ENCODE results near the gene TCERG1.

The TCERG1 gene

DNA sequence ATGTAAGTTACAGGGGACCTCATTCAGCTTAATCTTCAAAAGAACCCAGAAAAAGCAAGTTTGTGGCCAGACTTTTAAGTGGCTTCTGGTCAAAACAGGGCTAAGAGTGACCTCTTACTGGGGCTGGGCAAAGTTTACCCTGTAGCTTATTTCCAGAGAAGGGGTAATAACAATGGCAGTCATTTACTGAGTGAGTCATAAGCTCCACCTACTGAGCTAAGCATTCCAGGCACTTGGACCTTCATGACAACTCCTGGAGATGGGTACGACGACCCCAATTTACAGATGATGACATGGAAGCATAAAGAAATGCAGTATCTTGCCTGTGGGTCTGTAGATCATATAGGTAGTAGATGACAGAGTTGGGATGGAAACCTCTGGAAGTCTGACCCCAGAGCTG is 73.6 kb downstream of the TCERG1 start:
- DNase-seq: peak in 1 of 2 experiments; percentile 12

DNA sequence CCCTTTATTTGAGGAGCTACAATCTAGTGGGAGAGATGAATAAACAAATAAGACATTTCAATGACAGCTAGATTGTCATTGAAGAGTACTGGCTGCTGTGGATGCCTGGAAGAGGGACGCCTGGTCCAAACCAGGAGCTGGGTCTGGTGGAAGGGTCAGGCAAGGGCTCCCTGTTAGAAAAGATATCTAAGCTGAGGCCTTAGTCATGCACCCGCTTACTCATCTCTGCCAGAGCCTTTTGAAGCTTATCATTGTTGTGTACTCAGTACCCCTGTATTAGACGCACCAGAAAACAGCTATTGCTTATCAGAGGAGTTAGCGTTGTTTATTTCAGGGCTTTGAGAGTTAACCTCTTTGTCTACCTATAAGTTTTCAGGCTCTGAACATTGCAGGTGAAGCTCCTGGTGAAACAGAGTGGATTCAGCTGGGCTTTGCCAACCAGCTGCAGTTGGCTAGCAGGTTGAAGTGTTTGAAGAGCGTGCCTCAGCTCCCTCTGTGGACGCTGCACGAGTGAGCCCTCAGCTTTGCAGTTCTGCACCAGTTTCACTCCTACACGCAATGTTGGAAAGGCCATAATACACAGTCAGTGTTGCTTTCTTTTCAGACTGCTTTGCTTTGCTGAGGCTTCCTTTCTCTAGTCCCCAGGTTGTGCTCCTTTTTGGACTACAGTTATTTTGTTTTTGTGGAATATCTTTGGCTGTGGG is 74.4 kb downstream of the TCERG1 start:
- DNase-seq: peak; percentile 6 to 41
- TF ChIP-seq POLR2A (IDR thresholded peaks at IDR 0.05; ENCODE audit: low read length): no peak
- TF ChIP-seq GATA1 (IDR thresholded peaks at IDR 0.05; ENCODE audit: low read depth, low read length): no peak

More for the DNA sequence above, 73.6 kb downstream of the TCERG1 start:
- TF ChIP-seq GATA1 (IDR thresholded peaks at IDR 0.05; ENCODE audit: low read depth, low read length): no peak
- no peak for TF ChIP-seq POLR2A (IDR thresholded peaks at IDR 0.05; ENCODE audit: low read length)

DNA sequence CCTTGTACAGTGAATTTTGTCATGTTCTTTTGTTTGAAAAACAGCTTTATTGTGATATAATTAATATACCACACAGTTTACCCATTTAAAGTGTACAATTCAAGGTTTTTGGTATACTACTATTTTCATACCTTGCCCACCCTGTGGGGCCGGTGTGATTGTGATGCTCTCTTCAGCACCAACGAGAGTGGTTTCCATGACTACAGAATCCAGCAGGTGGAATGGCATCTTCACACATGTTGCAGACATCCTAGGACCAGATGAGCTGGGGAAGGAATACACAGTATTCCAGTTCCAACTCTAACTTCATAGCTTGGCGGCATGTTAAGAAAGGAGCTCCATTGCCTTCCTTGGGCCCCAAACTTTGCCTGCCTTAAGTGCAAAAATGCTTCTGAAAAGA is 76.6 kb downstream of the TCERG1 start:
- TF ChIP-seq POLR2A (IDR thresholded peaks at IDR 0.05; ENCODE audit: low read length) (no peak), GATA1 (IDR thresholded peaks at IDR 0.05; ENCODE audit: low read depth, low read length) (no peak)
- no peak for DNase-seq

DNA sequence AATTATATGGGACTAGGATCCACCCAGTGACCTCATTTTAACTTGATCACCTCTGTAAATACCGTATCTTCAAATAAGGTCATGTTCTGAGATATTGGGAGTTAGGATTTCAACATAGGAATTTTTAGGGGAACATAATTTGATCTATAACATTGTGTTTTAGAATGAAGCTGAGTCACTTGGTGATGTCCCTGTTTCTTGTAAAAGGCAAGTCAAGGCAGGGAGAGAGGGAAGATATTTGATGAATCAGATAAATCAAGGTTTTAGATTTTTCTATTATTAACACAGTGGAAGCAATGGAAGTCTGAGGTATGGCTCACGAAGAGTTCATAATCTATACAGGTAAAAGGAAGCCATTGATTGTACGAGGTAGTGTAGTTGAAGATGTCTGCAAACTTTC is 80.7 kb downstream of the TCERG1 start:
- DNase-seq: no peak
- TF ChIP-seq GATA1 (IDR thresholded peaks at IDR 0.05; ENCODE audit: low read depth, low read length): no peak
- no peak for TF ChIP-seq POLR2A (IDR thresholded peaks at IDR 0.05; ENCODE audit: low read length)

DNA sequence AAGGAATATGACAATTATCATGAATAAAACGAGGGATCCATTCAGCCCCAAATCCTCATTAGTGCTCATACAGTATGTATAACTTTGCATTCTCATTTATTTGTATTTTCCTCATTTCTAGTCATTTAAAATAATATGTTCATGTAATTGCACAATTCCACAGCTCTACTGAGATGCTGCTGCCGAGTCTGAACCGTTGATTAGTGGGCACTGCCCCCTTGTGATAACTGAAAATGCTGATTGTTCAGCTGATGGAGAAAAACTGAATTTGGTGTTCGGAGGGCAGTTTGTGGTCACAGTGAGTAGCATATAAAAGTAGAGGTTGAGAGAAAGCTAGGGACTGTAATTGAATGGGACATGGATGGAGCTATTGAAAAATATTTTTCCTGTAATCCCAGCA is 81.1 kb downstream of the TCERG1 start:
- peak in 1 of 2 experiments; percentile 5 for DNase-seq
- TF ChIP-seq GATA1 (IDR thresholded peaks at IDR 0.05; ENCODE audit: low read depth, low read length) (no peak), POLR2A (IDR thresholded peaks at IDR 0.05; ENCODE audit: low read length) (no peak)

DNA sequence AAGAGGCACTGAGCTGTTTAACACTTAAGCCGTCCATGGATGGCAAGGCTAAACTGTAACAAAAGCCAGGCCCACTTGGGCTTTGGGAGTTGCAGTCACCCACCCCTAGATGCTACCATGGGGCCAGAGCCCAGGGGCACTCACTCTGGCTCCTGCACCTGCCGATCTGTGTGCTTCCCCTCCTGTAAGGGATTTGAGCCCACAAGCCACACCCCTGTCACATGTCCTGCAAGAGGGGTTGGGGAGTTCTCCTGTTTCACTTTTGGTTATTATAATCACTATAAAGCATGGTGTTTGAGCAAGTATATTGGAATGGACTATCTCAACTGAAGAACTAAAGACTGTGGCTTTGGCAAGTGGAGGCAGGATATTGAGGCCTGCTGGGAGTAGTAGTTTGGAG is 82.9 kb downstream of the TCERG1 start:
- no peak for DNase-seq
- TF ChIP-seq POLR2A (IDR thresholded peaks at IDR 0.05; ENCODE audit: low read length) (no peak), GATA1 (IDR thresholded peaks at IDR 0.05; ENCODE audit: low read depth, low read length) (no peak)

DNA sequence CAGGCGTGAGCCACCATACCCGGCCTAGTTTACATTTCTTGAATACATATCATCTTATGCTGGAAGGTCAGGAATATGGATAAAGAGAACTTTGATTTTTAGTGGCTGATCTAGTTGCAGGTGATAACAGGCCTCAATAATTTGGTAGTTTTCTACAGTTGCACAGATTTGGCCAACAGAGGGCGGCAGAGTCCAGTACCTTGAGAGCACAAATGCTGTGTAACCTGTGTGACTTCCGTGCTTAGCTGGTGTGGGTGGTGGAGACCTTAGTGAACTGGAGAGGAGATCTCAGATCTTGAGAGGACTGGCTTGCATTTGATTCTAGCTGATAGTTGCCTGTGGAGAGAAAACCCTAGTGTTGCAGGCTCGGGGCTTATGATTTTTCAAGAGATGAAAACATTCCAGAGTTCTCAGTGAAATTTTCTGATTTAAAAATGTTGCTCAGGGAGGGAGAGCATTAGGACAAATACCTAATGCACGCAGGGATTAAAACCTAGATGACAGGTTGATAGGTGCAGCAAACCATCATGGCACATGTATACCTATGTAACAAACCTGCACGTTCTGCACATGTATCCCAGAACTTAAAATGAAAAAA is 86.2 kb downstream of the TCERG1 start:
- TF ChIP-seq GATA1 (IDR thresholded peaks at IDR 0.05; ENCODE audit: low read depth, low read length) (no peak), POLR2A (IDR thresholded peaks at IDR 0.05; ENCODE audit: low read length) (no peak)
- peak; percentile 57 to 77 for DNase-seq

DNA sequence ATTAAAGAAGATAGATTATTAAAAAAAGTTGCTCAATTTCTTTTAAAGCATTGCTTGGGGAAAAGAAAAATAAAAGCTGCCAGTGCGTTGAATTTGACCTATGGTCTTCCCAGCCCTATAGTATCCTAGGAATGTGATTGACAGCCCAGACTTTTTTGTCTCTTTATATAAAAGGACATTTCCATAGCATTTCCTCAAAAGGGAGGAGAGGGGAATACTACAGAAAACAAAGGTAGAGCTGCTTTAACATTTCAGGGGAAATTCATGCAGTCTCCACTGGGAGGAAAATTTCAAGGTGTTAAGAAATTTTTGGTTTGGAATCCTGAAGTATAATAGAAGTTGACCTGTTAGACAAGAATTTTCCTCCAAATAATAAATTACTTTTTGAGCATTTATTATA is 86.7 kb downstream of the TCERG1 start:
- no peak for DNase-seq
- TF ChIP-seq POLR2A (IDR thresholded peaks at IDR 0.05; ENCODE audit: low read length): no peak
- no peak for TF ChIP-seq GATA1 (IDR thresholded peaks at IDR 0.05; ENCODE audit: low read depth, low read length)

DNA sequence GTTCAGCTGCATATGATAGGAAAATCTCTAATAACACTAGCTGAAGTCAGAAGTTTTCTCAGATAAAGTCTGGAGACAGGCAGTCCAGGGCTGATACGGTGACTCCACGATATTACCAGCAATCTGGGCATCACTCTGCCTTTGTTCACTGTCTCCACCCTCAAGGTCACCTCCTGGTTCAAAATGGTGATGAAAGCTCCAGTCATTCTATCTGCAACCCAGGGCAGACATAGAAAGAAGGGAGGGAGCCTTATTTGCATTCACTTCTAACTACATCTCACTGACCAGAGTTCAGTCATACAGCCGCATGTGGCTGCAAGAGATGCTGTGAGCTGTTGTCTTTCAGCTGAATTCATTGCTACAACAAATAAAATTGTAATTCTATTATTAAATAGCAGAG is 91.3 kb downstream of the TCERG1 start:
- no peak for DNase-seq
- TF ChIP-seq GATA1 (IDR thresholded peaks at IDR 0.05; ENCODE audit: low read depth, low read length) (no peak), POLR2A (IDR thresholded peaks at IDR 0.05; ENCODE audit: low read length) (no peak)

DNA sequence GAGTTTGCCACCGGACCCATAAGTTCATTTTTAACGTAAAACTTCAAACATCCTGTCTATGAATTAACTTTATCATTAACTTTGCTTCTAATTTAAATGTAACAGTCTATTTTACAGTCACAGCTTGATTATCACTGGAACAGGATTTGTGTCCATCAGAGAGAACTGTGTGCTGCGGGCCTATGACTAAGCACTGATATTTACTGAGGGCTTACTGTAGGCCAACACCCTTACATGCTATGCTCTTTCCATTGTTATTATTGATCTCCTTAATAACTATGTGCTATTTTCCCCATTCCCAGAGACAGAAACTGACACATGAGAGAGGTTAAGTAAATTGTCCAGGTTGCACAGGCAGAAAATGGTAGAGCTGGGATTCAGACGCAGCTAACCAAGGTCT is 92.8 kb downstream of the TCERG1 start:
- no peak for TF ChIP-seq POLR2A (IDR thresholded peaks at IDR 0.05; ENCODE audit: low read length)
- TF ChIP-seq GATA1 (IDR thresholded peaks at IDR 0.05; ENCODE audit: low read depth, low read length): no peak
- DNase-seq: no peak

DNA sequence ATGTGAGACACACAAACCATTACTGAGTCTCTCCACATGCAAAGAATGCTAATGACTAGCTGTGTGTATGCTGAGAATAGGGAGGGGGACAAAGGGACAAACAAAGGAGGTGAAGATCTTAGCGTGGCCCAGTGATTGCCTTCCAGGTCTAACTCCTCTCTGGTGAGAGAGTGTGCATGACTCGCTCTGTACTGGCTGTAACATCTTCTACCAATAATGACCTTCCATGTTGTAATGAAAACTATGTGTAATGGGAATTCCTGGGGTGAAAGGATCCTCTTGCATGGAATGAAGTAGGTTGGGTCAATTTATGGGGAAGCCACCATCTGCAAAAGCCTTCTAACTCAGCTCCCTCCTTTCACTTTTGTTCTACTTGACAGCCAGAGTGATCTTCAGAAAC is 93.3 kb downstream of the TCERG1 start:
- no peak for TF ChIP-seq POLR2A (IDR thresholded peaks at IDR 0.05; ENCODE audit: low read length)
- TF ChIP-seq GATA1 (IDR thresholded peaks at IDR 0.05; ENCODE audit: low read depth, low read length): no peak
- DNase-seq: no peak

DNA sequence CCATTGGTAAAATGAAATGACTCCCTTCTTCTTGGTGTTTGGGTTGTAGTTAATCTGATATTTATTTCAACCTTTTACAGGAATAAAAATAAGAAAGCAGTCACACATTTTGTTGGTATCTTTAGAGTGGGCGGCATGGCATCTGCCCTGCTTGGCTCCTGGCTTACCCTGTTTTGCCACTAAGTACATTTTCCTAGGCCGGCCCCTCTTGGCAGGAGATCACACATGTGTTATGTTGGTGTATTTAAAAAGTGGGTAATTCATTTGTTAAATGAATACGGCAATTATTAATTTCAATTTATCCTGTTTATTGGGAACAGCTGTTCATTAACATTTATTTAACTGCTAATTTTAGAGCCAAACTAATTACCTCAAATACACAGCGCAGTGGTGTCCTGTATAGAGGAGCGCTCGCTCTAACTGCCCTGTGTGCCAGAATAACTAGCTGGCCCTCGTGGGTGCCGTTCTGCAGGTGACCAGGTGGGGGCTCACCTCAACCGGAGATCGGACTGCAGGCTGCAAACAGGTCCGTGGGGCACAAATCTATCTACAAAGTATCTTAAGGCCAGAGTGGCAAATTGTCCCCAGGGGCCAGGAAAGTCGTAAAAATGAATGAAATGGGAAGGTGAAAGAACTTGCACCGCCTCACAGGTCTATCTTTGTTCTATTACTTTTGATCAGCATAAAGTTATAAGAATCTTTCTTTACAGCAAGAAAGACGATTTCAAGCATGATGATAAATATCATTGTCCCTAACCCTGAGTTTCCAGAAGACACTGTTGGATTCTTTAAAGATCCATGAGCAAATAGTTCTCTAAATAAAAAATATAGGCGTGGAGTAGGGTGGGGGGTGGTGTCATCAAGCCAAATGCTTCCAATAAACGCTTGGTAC is 95.1 kb downstream of the TCERG1 start:
- no peak for TF ChIP-seq GATA1 (IDR thresholded peaks at IDR 0.05; ENCODE audit: low read depth, low read length)
- TF ChIP-seq POLR2A (IDR thresholded peaks at IDR 0.05; ENCODE audit: low read length): no peak
- peak; percentile 48 to 70 for DNase-seq

DNA sequence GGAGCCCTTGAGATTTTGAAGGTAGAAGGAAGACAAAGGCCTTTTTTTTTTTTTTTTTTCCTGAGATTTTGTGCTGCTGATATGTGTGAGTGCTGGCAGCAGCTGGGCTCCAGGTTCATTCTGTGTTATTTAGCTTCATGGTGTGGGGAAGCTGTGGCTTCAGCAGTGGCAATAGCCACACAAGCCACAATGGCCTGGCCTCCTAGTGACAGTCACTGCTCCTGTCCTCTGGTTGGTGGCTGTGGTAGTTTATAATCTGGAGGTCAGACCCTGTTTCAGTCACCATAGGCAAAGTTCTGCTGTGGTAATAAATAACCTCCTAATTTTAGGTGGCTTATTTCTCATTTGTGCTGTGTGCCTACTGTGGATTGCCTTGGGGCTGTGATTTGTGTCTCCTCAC is 97.1 kb downstream of the TCERG1 start:
- no peak for DNase-seq
- TF ChIP-seq GATA1 (IDR thresholded peaks at IDR 0.05; ENCODE audit: low read depth, low read length): no peak
- TF ChIP-seq POLR2A (IDR thresholded peaks at IDR 0.05; ENCODE audit: low read length): no peak

DNA sequence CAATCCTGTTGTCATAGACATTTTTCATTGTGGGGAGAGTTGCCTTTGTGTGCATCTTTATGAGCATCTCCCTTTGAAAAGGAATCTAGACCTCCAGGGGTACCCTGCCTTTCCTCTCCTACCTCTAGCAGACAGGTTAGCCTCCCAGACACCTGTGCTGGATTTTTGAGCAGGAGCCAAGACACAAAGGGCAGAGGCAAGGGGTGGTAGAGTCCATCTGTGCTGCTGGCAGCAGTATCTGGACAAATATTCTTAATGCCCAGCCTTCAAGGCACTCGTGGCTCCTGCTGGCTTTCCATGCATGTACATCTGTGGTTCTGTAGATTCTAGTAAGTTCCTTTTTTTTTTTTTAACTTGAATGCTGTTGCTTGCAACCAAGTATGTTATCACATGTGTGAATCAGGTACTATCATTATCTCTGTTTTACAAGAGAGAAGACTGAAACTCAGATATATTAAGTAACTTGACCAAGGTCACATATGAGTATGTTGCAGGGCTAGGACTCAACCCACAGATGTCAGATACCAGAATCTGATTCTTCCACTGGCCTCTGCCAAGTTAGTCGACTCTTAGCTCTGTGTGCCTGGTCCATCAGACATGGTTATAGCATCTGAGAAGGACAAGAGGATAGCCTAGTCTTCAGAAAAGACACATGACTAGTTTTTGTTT is 101.8 kb downstream of the TCERG1 start:
- DNase-seq: no peak
- no peak for TF ChIP-seq POLR2A (IDR thresholded peaks at IDR 0.05; ENCODE audit: low read length)
- TF ChIP-seq GATA1 (IDR thresholded peaks at IDR 0.05; ENCODE audit: low read depth, low read length): no peak

Data from erythroblast (primary cell).